H9 (cell line): ENCODE results near the gene CHRM4. TPM values are rescaled to one million over a fixed set of nuclear protein-coding genes. Genes with fewer than 3 reads are reported as not detected.
A peak's percentile ranks its signal among the peaks of the same experiment; 100 is the strongest.

Experiments
- DNase-seq: peaks from one replicate; pipeline ENCODE4 v3.0.0-alpha.2; 2017
- H2AFZ ChIP-seq: one replicate; pipeline ENCODE4 v1.6.1; 2013; ENCODE audit warnings: mild to moderate bottlenecking, low read length, control low read depth, moderate library complexity
- H2AK5ac ChIP-seq: 2 replicates; pipeline ENCODE4 v1.6.1; 2013; ENCODE audit warnings: low read length, control low read depth, mixed read lengths; ENCODE audit not compliant: insufficient read length
- H2BK120ac ChIP-seq: one replicate; pipeline ENCODE4 v1.6.1; 2013; ENCODE audit warnings: low read depth, mild to moderate bottlenecking, low read length, control low read depth, inconsistent platforms; ENCODE audit not compliant: poor library complexity, severe bottlenecking
- H2BK12ac ChIP-seq: 2 replicates; pipeline ENCODE4 v1.6.1; 2013; ENCODE audit warnings: low read length, control low read depth, mixed read lengths, low read depth; ENCODE audit not compliant: insufficient read length
- H2BK15ac ChIP-seq: 2 replicates; pipeline ENCODE4 v1.6.1; 2013; ENCODE audit warnings: low read depth, low read length, control low read depth
- H2BK20ac ChIP-seq: one replicate; pipeline ENCODE4 v1.6.1; 2013; ENCODE audit warnings: low read depth, mild to moderate bottlenecking, low read length, control low read depth, inconsistent platforms; ENCODE audit not compliant: poor library complexity, severe bottlenecking
- H2BK5ac ChIP-seq: 2 replicates; pipeline ENCODE4 v1.6.1; 2013; ENCODE audit warnings: low read length, control low read depth, mixed read lengths; ENCODE audit not compliant: insufficient read length
- H3K14ac ChIP-seq: 2 replicates; pipeline ENCODE4 v1.6.1; 2013; ENCODE audit warnings: low read length, control low read depth; ENCODE audit not compliant: insufficient read depth
- H3K18ac ChIP-seq: 2 replicates; pipeline ENCODE4 v1.6.1; 2013; ENCODE audit warnings: low read depth, mild to moderate bottlenecking, mixed read lengths, low read length, control low read depth; ENCODE audit not compliant: insufficient read length
- H3K23ac ChIP-seq: 2 replicates; pipeline ENCODE4 v1.6.1; 2013; ENCODE audit warnings: low read length, control low read depth, mixed read lengths, low read depth; ENCODE audit not compliant: insufficient read length
- H3K23me2 ChIP-seq: 2 replicates; pipeline ENCODE4 v1.6.1; 2013; ENCODE audit warnings: low read depth, mild to moderate bottlenecking, mixed read lengths, low read length, control low read depth; ENCODE audit not compliant: insufficient read length, poor library complexity, severe bottlenecking
- H3K27ac ChIP-seq: 2 replicates; pipeline ENCODE4 v1.5.1; 2013; ENCODE audit warnings: low read length, control low read depth, mixed read lengths, low read depth; ENCODE audit not compliant: insufficient read length
- H3K27me3 ChIP-seq: 2 replicates; pipeline ENCODE4 v1.6.1; 2013; ENCODE audit warnings: low read length, control low read depth, inconsistent platforms; ENCODE audit not compliant: insufficient read depth
- H3K4ac ChIP-seq: 2 replicates; pipeline ENCODE4 v1.6.1; 2013; ENCODE audit warnings: low read depth, mild to moderate bottlenecking, control low read depth, inconsistent platforms, low read length, moderate library complexity
- H3K4me1 ChIP-seq: 2 replicates; pipeline ENCODE4 v1.6.1; 2013; ENCODE audit warnings: low read length, control low read depth, inconsistent platforms; ENCODE audit not compliant: insufficient read depth
- H3K4me2 ChIP-seq: 2 replicates; pipeline ENCODE4 v1.6.1; 2013; ENCODE audit warnings: low read length, control low read depth, mixed read lengths; ENCODE audit not compliant: insufficient read length, insufficient read depth
- H3K56ac ChIP-seq: 2 replicates; pipeline ENCODE4 v1.6.1; 2013; ENCODE audit warnings: low read depth, mild to moderate bottlenecking, mixed read lengths, low read length, control low read depth; ENCODE audit not compliant: insufficient read length
- H3K79me1 ChIP-seq: 2 replicates; pipeline ENCODE4 v1.6.1; 2013; ENCODE audit warnings: low read depth, mild to moderate bottlenecking, moderate library complexity, low read length, control low read depth, inconsistent platforms; ENCODE audit not compliant: insufficient read depth, poor library complexity, severe bottlenecking
- H3K79me2 ChIP-seq: 2 replicates; pipeline ENCODE4 v1.6.1; 2013; ENCODE audit warnings: low read length, control low read depth, inconsistent platforms; ENCODE audit not compliant: insufficient read depth
- H3K9ac ChIP-seq: 2 replicates; pipeline ENCODE4 v1.6.1; 2013; ENCODE audit warnings: low read length, control low read depth, mixed read lengths; ENCODE audit not compliant: insufficient read length; ENCODE audit errors: extremely low read depth
- H3K9me3 ChIP-seq: one replicate; pipeline ENCODE4 v1.6.1; 2013; ENCODE audit warnings: low read depth, low read length, inconsistent platforms; ENCODE audit not compliant: control insufficient read depth
- H3T11ph ChIP-seq: one replicate; pipeline ENCODE4 v1.6.1; 2013; ENCODE audit warnings: mild to moderate bottlenecking, low read length, control low read depth, inconsistent platforms
- H4K20me1 ChIP-seq: one replicate; pipeline ENCODE4 v1.6.1; 2013; ENCODE audit not compliant: control insufficient read depth, insufficient read length, insufficient read depth
- H4K5ac ChIP-seq: 2 replicates; pipeline ENCODE4 v1.6.1; 2013; ENCODE audit warnings: low read depth, mild to moderate bottlenecking, mixed read lengths, low read length, control low read depth; ENCODE audit not compliant: insufficient read length
- H4K8ac ChIP-seq: replicated peaks from 2 replicates; pipeline ENCODE4 v1.6.1; 2013; ENCODE audit warnings: low read length, control low read depth, mixed read lengths, low read depth; ENCODE audit not compliant: insufficient read length
- H4K91ac ChIP-seq: 2 replicates; pipeline ENCODE4 v1.6.1; 2013; ENCODE audit warnings: low read depth, mild to moderate bottlenecking, moderate library complexity, mixed read lengths, low read length, control low read depth; ENCODE audit not compliant: insufficient read length
- H3K27ac Mint-ChIP-seq, 3 experiments: 2 replicates in 2 of 3; 3 replicates in 1 of 3; pipeline ENCODE4 v1.8.0; 2020 to 2021; ENCODE audit warnings: mixed read lengths in 3 of 3, mild to moderate bottlenecking in 1 of 3, moderate library complexity in 1 of 3
- H3K27me3 Mint-ChIP-seq: 2 replicates; pipeline ENCODE4 v1.8.0; 2021; ENCODE audit warnings: low read depth, mild to moderate bottlenecking, moderate library complexity, mixed read lengths
- H3K36me3 Mint-ChIP-seq, 3 experiments: 2 replicates in 2 of 3; 3 replicates in 1 of 3; pipeline ENCODE4 v1.8.0; 2020 to 2021; ENCODE audit warnings: low read depth in 3 of 3, mixed read lengths in 3 of 3; ENCODE audit not compliant: insufficient read depth in 1 of 3
- H3K4me1 Mint-ChIP-seq, 2 experiments: 2 replicates each; pipeline ENCODE4 v1.8.0; 2020; ENCODE audit warnings: mixed read lengths in 2 of 2
- H3K4me3 Mint-ChIP-seq, 2 experiments: 2 replicates in 1 of 2; 3 replicates in 1 of 2; pipeline ENCODE4 v1.8.0; 2020 to 2021; ENCODE audit warnings: mild to moderate bottlenecking in 2 of 2, mixed read lengths in 2 of 2, moderate library complexity in 1 of 2
- H3K9me3 Mint-ChIP-seq, 2 experiments: 2 replicates in 1 of 2; 3 replicates in 1 of 2; pipeline ENCODE4 v1.8.0; 2020; ENCODE audit warnings: mild to moderate bottlenecking in 2 of 2, mixed read lengths in 2 of 2, moderate library complexity in 1 of 2
- WGBS: extraction: QIAGEN DNeasy Blood & Tissue Kit; methylation state at CpG from one replicate; pipeline ENCODE4 v1.1.7; 2013; ENCODE audit warnings: missing lambda C conversion rate, low lambda C conversion rate, mixed read lengths; ENCODE audit not compliant: insufficient read length; ENCODE audit errors: extremely low coverage; 5-methylcytosine and 5-hydroxymethylcytosine counted together
- total RNA-seq: library from RNA; stranded (reverse); gene quantifications from 2 replicates; pipeline ENCODE4 v1.2.1, GENCODE V29; 2021
- TF ChIP-seq, protein P1 (sequence below): fragments of 200-600 bp; sonication (generic); conservative IDR thresholded peaks from 3 replicates; pipeline ENCODE4 v1.8.0; 2021; ENCODE audit warnings: antibody characterized with exemption, mild to moderate bottlenecking

The CHRM4 gene
- total RNA-seq, 1 experiment from 2014 or later: 1.0 TPM

DNA sequence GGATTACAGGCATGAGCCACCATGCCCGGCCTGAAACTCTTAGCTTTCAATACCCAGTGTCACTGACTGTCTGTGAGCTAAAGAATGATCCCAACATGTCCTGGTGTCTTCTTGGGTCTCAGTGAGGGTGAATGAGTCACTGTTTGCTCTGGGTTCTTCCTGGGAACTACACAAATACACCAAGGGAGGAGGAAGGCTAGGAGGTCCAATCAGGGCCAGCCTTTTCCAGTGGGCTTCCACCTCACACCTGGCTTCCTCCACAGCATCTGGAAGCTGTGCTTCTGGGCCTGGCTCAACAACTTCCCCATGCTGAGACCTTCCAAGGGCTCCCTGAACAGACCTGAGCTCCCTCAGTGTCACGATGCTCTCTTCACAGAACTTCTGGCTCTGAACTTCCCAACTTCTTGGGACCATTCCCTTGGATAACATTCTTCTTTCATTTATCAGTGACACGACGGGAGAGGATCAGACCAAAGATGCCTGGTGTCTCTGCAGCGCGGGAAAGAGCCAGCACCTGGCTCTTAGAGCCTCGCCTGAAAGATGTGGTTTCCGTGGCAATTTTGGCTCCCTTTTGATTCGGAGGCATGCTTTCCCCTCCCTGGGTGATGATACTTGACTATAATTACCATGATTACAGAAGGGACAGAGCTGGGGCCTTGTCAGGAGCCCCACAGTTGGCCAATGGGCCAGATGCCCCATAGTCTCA, 22.3 kb upstream of the CHRM4 start:
- Histone ChIP-seq H2AK5ac (no peak overlapping the region), H3K4me1 (no peaks in the 10 kb centered on the region), H4K5ac (no peak overlapping the region), H3K9ac (no peak overlapping the region), H3K27me3 (no peaks in the 10 kb centered on the region), H3K14ac (no peak overlapping the region), H3K4ac (no peak overlapping the region), H3K56ac (no peak overlapping the region), H4K8ac (no peak overlapping the region), H3K18ac (no peak overlapping the region), H3K4me2 (no peak overlapping the region), H3K23ac (no peak overlapping the region), H3K9me3 (no peaks in the 10 kb centered on the region), H2BK12ac (no peak overlapping the region), H2BK20ac (no peak overlapping the region), H4K91ac (no peak overlapping the region), H4K20me1 (no peaks in the 10 kb centered on the region), H3K23me2 (no peaks in the 10 kb centered on the region), H2AFZ (no peak overlapping the region), H2BK15ac (no peak overlapping the region), H3K79me1 (no peaks in the 10 kb centered on the region), H2BK5ac (no peak overlapping the region), H3T11ph (no peak overlapping the region), H3K27ac (no peak overlapping the region), H2BK120ac (no peak overlapping the region), H3K79me2 (no peaks in the 10 kb centered on the region)
- no CpG with 5 or more reads among the region's 9 CpGs for WGBS
- H3K4me3 Mint-ChIP-seq: no peak overlapping the region
- H3K27ac Mint-ChIP-seq: peak overlapping the region in 1 of 3 experiments; percentile 35; a peak in 3 of 7 replicates
- H3K9me3 Mint-ChIP-seq: no peaks in the 10 kb centered on the region
- DNase-seq: no peak
- no peaks in the 10 kb centered on the region for H3K27me3 Mint-ChIP-seq
- H3K4me1 Mint-ChIP-seq: peaks cover 10 to 36% of the 10 kb centered on the region in 2 experiments
- peaks cover 16 to 43% (median 21%) of the 10 kb centered on the region in 3 experiments for H3K36me3 Mint-ChIP-seq
- TF ChIP-seq, protein P1, sequence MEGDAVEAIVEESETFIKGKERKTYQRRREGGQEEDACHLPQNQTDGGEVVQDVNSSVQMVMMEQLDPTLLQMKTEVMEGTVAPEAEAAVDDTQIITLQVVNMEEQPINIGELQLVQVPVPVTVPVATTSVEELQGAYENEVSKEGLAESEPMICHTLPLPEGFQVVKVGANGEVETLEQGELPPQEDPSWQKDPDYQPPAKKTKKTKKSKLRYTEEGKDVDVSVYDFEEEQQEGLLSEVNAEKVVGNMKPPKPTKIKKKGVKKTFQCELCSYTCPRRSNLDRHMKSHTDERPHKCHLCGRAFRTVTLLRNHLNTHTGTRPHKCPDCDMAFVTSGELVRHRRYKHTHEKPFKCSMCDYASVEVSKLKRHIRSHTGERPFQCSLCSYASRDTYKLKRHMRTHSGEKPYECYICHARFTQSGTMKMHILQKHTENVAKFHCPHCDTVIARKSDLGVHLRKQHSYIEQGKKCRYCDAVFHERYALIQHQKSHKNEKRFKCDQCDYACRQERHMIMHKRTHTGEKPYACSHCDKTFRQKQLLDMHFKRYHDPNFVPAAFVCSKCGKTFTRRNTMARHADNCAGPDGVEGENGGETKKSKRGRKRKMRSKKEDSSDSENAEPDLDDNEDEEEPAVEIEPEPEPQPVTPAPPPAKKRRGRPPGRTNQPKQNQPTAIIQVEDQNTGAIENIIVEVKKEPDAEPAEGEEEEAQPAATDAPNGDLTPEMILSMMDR: no peak
